Measurements from ENCODE around the gene TCF15. TPM values are rescaled to one million over a fixed set of nuclear protein-coding genes. Genes with fewer than 3 reads are reported as not detected.

The TCF15 gene
- total and polyA plus RNA-seq, 2 of the 13 experiments (the other 11 are each of a cell fraction or from before 2014, with no cell fraction given) = not detected

GRCh38 chr20:653590-654416 lies 43.7 kb upstream of the TCF15 start (continued):
- TF ChIP-seq RBM39 (IDR thresholded peaks at IDR 0.05; ENCODE audit: low read depth, low read length, poor library complexity, severe bottlenecking) (no peak), PBX3 (CRISPR knock-in tag; IDR thresholded peaks at IDR 0.05; ENCODE audit: borderline replicate concordance) (0 out of 2 replicates have a peak, but pooled peaks have one; percentile 16), KDM4B (CRISPR knock-in tag; IDR thresholded peaks at IDR 0.05) (no peak; the same call in 1 of the 2 replicates), RFX1 (IDR thresholded peaks at IDR 0.05) (no peak; the same call in 1 of the 2 replicates), PLRG1 (conservative IDR thresholded peaks at IDR 0.05) (no peak), ONECUT2 (CRISPR knock-in tag; IDR thresholded peaks at IDR 0.05) (no peak), ZNF530 (CRISPR knock-in tag; IDR thresholded peaks at IDR 0.05; ENCODE audit: low read depth) (no peak), NFKBIZ (CRISPR knock-in tag; IDR thresholded peaks at IDR 0.05) (no peak; the same call in 1 of the 2 replicates), ZNF512B (CRISPR knock-in tag; IDR thresholded peaks at IDR 0.05; ENCODE audit: borderline replicate concordance) (no peak), CTCF (CRISPR knock-in tag; IDR thresholded peaks at IDR 0.05) (no peak), ZNF333 (CRISPR knock-in tag; IDR thresholded peaks at IDR 0.05; ENCODE audit: borderline replicate concordance) (no peak), MLLT10 (CRISPR knock-in tag; IDR thresholded peaks at IDR 0.05) (no peak), MAZ (IDR thresholded peaks at IDR 0.05; ENCODE audit: borderline replicate concordance, low read depth, low read length) (no peak), MAZ (CRISPR knock-in tag; IDR thresholded peaks at IDR 0.05; ENCODE audit: low read depth) (no peak), MTA3 (CRISPR knock-in tag; IDR thresholded peaks at IDR 0.05) (no peak), ATF1 (CRISPR knock-in tag; IDR thresholded peaks at IDR 0.05) (no peak), ZNF678 (CRISPR knock-in tag; IDR thresholded peaks at IDR 0.05) (no peak; the same call in 1 of the 2 replicates), ZNF563 (CRISPR knock-in tag; IDR thresholded peaks at IDR 0.05) (peak; percentile 29; the same call in 1 of the 2 replicates), ADNP (CRISPR knock-in tag; IDR thresholded peaks at IDR 0.05) (peak; percentile 98)
- TF ChIP-seq, protein P1, sequence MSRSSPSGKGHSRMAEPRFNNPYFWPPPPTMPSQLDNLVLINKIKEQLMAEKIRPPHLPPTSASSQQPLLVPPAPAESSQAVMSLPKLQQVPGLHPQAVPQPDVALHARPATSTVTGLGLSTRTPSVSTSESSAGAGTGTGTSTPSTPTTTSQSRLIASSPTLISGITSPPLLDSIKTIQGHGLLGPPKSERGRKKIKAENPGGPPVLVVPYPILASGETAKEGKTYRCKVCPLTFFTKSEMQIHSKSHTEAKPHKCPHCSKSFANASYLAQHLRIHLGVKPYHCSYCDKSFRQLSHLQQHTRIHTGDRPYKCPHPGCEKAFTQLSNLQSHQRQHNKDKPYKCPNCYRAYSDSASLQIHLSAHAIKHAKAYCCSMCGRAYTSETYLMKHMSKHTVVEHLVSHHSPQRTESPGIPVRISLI (CRISPR knock-in tag; IDR thresholded peaks at IDR 0.05; ENCODE audit: borderline replicate concordance) = no peak
- TF ChIP-seq, protein P2, sequence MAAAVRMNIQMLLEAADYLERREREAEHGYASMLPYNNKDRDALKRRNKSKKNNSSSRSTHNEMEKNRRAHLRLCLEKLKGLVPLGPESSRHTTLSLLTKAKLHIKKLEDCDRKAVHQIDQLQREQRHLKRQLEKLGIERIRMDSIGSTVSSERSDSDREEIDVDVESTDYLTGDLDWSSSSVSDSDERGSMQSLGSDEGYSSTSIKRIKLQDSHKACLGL (CRISPR knock-in tag; IDR thresholded peaks at IDR 0.05) = peak; percentile 75
- TF ChIP-seq, protein P3, sequence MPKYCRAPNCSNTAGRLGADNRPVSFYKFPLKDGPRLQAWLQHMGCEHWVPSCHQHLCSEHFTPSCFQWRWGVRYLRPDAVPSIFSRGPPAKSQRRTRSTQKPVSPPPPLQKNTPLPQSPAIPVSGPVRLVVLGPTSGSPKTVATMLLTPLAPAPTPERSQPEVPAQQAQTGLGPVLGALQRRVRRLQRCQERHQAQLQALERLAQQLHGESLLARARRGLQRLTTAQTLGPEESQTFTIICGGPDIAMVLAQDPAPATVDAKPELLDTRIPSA (CRISPR knock-in tag; IDR thresholded peaks at IDR 0.05; ENCODE audit: borderline replicate concordance) = no peak

Data from HepG2 (cell line).